ENCODE data around the gene FOLR3.
"Not testable (repeated sequence)": the region's sequence is repeated elsewhere in the genome, so short reads cannot be mapped to it uniquely, and the experiment has no call there.

FOLR3 gene

DNA sequence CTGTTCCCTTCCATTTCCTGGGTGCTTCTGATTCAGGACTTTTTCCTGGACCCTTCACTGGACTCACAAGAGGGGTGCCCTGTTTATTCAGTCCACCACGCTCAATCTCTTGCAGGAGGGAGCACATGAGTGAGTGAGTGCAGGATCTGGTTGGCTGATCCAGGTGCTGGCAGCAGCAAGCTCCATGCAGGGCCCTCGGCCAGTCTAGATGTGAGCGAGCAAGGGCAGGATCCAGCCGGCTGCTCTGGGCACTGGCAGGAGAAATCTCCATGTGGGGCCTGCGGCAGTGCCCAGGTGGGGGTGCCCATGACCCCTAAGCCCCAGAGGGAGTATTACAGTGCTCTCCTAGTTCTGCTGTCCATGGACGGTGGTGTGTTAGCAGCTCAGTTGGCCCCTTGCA is 11.5 kb upstream of the FOLR3 start:
- no peak for DNase-seq

DNA sequence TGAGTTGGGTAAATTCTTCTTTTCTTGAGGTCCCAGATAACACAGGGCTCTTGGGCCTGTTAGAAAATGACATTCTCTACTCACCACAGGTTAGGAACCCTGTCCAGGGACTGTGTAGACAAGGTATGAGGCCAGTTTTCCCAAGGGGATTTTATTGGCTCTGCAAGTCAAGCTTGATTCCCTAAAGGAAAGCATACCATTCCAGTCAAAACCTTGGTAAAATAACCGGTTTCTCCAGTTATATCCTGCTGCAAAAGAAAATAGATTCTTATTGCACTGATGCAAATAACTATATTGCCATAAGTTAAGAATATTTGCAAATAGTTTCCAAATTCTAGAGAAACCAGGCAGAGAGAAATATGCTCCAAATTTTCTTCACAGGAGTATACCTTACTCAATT is 9.6 kb upstream of the FOLR3 start:
- DNase-seq, result no peak

DNA sequence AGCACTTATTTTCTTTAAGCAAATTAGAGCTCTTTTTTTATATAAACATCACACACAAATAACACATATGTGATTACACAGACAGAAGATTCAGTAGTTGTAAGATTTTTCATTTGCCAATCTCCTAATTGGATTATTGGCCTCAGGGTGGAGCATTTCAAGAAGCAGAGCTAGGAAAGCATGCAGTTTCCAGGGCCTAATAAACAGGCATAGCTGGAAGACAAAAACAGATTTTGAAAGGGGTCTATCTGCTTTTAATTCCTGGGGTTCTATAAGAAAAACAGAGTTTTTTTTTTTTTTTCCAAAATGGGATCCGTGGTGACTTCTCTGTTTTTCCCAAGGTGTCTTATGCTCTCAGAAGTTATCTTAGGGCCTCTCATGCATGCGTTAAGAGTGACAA is 7.6 kb upstream of the FOLR3 start:
- DNase-seq, result no peak

DNA sequence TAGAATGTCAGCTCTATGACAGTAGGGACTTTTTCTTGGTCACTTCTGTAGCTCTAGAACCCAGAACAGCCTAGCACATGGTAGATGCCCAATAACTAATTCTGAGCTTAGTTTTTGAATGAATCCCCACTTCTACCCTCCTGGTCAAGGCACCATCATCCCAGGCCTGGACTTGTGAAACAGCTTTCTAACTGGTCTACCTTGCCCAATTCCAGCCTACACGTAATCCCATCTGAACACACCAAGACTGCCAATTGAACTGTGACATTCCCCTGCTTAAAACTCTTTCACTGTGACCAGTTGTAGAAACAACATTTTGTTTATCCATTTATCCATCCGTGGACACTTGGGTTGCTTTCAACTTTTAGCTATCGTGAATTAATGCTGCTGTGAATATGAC is 6.1 kb upstream of the FOLR3 start:
- no peak for DNase-seq

DNA sequence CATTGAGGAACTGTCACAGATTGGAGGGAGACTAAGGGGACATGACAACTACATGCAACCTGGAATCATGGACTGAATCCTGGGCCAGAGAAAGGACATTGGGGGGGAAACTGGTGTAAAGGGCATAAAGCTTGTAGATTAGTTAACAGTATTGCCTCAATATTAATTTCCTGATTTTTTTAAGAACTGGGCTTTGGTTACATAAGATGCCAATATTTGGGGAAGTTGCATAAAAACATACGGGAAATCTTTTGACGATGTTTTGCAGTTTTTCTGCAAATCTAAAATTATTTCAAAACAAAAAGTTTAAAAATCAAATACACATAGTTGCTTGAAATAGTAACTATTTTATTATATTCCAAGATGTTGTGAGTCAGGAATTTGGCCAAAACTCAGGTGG is 2.9 kb upstream of the FOLR3 start:
- DNase-seq, result no peak

DNA sequence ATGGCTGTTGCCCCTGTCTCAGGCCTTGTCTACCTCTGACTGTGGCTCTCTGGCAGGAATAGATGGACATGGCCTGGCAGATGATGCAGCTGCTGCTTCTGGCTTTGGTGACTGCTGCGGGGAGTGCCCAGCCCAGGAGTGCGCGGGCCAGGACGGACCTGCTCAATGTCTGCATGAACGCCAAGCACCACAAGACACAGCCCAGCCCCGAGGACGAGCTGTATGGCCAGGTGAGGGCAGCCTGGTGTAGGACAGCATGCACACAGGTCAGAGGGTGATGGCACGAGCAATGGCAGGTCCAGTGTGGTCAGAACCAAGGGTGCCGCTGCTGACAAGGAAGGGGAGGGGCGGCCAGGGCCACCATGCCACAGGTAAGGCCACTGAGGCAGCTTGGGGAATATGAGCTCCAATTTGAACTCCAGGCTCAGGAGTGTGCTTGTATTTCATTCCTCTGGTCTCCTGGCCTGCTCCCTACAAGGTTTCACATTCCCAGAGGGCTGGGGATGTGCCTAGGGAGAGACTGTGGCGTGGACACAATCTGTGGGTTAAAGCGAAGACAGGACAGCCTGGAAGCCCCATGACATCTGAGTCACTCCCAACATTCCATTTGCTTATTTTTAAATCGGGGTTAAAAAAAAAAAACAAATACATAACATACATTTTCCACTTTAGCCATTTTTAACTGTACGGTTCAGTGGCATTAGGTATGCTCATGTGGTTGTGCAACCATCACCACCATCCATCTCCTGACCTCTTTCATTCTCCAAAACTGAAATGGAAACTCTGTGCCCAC is 562 bp downstream of the FOLR3 start:
- no peak for DNase-seq

DNA sequence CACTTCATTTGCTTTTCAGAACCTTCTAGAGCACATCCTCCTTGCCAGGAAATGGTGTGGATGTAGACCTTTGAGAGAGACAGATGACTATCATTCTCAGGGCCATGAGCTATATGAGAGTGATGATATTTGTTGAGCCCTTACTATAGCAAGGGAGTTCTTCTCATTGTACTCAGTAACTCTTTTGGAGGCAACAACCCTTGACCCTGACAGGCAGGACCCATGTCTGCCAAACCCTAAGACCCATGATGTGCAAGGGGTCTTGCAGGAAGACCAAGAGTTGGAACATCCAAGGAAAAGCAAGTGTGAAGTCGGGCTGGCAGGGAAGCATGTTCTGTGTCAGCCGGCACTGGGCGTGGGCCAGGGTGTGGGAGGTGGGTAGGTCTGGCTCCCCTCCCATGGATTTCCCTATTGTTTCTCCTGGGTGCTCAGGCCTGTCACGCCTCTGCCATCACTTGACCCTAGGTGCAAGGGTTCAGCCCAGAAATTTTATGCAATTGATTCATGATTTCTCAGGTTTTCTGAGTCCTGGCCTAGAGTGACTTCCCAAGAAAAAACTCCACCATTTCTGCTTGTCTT is 1.2 kb downstream of the FOLR3 start:
- DNase-seq, result no peak

DNA sequence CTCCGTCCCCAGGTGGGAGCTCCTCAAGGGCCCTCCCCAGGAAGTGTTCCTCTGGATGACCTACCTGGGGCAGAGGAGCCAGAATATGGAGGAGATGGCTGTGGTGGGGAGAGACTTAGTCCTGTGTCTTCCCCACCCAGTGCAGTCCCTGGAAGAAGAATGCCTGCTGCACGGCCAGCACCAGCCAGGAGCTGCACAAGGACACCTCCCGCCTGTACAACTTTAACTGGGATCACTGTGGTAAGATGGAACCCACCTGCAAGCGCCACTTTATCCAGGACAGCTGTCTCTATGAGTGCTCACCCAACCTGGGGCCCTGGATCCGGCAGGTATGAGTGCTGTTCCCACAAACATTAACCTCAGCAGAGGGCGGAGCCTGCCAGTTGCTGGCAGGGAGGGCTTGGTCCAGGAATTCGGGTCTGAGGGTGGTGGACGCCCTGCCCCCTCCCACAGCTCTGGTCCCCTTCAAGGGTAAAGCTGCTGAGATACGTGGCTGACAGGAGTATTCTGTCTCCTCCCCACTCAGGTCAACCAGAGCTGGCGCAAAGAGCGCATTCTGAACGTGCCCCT is 3.4 kb downstream of the FOLR3 start:
- DNase-seq, result no peak

DNA sequence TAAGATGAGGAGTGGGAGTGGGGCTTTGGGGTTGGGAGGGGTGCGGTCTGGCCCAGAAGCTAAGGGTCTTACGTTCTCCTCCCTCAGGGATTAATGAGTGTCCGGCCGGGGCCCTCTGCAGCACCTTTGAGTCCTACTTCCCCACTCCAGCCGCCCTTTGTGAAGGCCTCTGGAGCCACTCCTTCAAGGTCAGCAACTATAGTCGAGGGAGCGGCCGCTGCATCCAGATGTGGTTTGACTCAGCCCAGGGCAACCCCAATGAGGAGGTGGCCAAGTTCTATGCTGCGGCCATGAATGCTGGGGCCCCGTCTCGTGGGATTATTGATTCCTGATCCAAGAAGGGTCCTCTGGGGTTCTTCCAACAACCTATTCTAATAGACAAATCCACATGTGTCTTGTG is 4.0 kb downstream of the FOLR3 start:
- DNase-seq, result no peak

DNA sequence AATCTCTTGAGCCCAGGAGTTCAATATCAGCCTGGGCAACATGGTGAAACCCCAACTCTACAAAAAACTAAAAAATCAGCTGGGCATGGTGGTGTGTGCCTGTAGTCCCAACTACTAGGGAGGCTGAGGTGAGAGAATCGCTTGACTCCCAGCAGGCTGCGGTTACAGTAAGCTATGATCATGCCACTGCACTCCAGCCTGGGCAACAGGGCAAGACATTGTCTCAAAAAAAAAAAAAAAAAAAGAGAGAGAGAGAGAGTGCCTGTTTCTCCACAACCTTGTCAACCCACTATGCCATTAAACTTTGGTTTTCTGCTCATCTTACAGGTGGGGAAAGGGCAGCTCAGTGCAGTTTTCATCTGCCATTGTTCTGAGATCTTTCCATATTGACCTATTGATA is 5.1 kb downstream of the FOLR3 start:
- no peak for DNase-seq

DNA sequence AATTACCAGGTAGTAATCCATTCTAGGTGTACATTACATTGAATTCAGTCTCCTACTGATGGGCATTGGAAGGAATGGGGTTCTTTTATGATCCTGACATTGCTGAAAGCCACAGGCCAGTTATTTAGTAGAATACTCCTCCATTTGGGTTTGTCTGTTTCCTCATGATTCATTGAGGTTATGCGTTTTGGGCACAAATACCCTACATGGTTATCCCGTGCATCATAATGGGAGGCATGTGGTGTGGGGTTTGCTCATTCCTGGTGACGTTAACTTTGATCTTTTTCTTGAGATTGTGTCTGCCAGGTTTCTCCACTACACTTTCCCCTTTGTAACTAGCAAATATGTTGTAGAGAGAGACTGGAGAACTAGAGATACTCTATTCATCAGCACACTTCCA is 5.5 kb downstream of the FOLR3 start:
- no peak for DNase-seq

DNA sequence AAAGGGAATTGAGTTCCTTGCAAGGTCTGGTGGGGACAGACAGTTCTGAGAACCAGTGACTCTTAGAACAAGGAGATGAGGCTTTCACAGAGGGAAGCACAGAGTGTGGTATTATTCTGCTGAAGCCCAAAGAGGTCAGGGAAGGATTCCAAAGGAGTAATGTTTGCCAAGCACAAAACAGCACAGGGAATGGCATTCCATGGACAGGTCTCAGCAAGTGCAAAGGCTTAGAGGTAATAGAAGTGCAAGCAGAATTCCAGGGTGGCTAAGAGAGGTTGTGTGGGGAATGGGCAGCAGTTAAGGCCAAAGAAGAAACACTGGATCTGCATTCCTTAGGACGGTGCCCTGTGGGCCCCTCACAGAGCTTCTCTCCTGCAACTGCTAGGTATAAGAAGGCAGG is 6.6 kb downstream of the FOLR3 start:
- DNase-seq, result not testable (repeated sequence)

DNA sequence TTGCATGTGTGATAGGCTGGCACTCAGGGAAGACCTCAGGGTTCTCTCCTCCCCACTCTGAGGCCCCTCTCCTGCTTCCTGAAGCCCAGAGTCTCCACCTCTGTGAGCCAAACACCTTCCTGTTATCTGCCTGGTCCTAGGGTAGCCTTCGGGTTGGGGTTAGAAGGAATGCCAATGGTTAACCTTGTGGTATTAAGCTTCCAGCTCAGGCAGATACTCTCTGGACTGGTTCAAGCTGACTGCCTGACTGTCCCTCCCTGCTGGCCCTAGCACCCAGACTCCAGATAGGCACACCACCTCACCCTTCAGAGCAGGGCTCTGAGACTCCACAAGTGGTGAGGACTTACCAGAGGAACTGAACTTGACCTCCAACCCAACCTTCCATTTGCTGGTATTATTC is 7.0 kb downstream of the FOLR3 start:
- not testable (repeated sequence) for DNase-seq

DNA sequence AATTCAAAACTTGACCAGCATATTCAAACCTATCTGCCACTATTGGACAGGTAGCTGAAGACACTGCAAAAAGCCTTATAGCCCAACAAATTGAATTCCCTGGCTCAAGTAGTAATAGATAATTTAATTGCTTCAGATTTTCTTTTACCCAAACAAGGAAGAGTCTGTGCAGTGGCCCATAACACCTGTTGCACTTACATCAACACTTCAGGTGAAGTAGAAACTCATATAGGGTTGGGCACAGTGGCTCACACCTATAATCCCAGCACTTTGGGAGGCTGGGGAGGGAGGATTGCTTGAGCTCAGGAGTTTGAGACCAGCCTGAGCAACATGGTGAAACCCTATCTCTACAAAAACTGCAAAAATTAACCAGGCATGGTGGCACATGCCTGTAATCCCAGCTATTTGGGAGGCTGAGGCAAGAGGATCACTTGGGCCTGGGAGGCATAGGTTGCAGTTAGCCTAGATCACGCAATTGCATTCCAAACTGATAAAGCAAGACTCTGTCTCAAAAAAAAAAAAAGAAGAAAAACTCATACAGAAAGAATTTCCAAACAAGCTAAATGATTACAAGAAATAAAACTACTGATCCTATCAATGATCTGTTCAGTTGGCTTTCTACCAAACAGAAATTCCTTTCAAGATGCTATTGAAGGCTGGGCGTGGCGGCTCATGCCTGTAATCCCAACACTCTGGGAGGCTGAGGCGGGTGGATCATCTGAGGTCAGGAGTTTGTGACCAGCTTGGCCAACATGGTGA is 9.5 kb downstream of the FOLR3 start:
- DNase-seq, result no peak

DNA sequence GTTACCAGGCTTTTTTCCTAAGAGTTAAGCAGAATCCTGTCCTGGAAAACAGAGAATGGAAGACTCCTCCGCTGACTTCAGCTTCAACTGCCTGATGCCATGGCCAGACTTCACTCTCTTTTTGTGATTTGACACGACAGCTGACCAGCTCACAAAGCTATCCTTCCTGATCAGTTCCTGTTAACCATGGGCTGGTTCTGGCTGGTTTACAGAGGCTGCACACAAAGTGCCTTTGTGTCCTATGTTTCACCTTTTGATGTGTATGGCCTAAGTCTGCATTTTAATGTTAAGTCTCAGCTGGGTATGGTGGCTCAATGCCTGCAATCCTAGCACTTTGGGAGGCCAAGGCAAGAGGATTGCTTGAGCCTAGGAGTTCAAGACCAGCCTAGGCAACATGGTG is 11.1 kb downstream of the FOLR3 start:
- no peak for DNase-seq

DNA sequence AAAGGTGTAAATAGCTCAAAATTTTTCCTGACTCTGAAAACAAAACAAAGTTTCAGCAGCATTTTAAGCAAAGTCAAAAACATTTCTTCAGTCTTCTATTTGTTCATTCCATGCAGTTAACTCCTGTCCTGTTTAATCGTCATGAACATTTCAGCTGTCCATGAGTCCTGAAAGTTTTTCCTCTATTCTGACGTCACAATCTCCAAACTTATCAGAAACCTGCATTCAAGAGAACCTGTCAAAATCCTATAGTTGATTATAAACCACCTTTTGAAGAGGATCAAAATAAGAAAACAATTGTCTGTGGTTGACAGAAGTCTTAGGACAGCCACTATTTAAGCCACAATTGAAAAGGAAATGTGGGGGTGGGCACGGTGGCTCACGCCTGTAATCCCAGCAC is 15.4 kb downstream of the FOLR3 start:
- DNase-seq, result no peak

DNA sequence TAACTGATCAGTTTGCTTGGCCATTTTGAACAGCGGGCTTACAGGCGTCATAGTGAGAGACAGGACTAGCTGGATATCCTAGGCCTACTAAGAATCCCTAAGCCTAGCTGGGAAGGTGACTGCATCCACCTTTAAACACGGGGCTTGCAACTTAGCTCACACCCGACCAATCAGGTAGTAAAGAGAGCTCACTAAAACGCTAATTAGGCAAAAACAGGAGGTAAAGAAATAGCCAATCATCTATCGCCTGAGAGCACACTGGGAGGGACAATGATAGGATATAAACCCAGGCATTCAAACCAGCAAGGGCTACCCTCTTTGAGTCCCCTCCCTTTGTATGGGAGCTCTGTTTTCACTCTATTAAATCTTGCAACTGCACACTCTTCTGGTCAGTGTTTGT is 18.3 kb downstream of the FOLR3 start:
- not testable (repeated sequence) for DNase-seq

DNA sequence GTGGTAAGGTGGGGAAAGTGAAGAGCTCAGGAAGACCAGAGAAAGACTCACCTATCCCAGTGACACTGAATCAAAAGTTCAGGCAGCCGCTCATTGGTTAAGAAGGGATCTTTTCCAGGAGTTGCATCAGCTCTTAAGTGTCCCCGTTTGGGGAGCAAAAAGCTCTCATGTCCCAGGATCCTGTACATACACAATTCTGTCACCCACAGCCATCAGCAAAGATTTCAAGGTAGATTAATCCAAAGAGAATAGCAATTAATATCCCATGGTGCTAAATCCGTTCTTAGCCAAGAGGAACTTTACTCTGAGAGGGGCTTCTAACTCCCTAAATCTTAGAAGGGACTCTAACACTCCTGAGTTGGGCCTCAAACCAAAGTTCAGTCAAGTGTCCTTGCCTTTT is 19.3 kb downstream of the FOLR3 start:
- no peak for DNase-seq

DNA sequence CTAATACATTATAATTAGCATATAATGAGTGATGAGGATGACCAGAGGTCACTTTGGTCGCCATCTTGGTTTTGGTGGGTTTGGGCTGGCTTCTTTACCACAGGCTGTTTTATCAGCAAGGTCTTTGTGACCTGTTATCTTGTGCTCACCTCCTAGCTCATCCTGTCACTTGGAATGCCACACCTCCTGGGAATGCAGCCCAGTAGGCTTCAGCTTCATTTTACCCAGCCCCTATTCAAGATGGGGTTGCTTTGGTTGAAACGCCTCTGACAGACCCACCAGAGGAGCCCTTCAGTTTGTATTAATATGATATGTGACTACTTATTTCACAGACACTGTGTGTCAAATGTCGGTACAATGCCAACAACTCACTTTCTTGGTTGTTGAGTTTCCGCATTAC is 20.2 kb downstream of the FOLR3 start:
- DNase-seq, result no peak

DNA sequence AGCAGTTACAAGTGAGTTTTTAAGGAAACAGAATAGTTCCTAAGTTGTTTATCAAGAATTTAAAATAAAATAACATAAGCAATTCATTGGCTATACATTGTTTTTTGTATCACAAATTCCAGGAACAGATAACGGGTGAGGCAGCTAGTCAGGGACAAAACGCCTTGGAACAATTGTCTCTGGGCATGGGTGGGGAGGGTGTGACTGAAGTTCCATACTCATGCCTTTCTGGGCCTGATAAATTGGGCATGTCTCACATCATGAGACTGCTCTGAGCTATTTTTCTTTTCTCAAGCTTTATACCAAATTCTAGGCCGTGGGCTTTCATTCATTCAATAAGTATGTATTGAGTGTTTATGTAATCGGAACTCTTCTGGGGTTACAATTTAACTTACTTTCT is 21.6 kb downstream of the FOLR3 start:
- DNase-seq, result no peak

DNA sequence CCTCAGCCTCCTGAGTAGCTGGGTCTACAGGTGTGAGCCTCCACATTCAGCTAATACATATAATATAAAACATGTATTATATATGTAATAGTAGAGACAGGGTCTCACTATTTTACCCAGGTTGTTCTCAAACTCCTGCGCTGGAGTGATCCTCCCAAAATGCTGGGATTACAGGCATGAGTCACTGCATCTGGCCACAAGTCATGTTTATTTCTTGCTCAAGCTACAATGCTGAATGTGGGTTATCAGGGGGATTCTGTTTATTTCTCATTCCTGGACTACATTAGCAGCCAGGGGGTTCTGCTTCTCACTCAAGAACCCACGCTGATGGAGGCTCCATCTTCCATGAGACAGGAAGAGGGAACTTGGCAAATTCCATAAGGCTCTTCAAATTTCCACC is 24.8 kb downstream of the FOLR3 start:
- no peak for DNase-seq

DNA sequence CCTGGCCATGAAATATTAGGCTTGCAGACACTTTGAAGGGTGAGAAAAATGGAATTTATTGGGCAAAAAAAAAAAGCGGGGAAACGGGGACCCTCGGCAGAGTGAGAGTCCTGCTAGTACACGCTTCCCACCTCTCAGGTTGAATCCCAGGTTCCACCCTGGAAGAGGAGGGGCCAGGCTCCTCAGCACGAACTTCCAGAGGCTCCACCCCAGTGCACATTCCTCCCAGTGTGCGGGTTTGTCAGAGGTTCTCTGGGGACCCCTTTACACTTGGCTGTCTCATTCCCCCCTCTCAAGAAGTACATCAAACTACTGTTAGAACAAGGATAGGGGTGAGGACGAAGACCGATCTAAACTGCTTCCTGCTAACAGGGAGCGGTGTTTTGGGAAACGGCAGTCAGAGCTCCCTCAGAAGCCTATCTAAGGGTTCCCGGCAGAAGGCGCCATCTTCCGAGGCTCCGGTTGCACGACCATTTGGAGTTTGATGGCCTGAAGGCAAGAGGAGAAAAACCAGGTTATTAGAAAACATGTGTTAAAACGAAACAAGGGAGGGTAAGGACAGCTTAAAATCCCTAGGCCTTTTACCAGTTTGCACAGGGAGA is 27.5 kb downstream of the FOLR3 start:
- DNase-seq, result no peak

DNA sequence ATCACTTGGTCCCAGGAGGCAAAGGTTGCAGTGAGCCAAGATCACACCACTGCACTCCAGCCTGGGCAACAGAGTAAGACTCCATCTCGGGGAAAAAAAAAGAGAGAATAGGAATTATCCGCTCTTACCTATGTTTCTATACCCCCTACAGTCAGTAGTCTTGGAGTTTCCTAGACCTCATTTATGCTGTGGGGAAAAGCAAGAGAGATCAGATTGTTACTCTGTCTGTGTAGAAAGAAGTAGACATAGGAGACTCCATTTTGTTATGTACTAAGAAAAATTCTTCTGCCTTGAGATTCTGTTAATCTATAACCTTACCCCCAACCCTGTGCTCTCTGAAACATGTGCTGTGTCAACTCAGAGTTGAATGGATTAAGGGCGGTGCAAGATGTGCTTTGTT is 28.7 kb downstream of the FOLR3 start:
- not testable (repeated sequence) for DNase-seq

Data from COR-L47 (cell line).